AG04449 (cell line): ENCODE data around the gene CD300A.
"Not testable (repeated sequence)": the region's sequence is repeated elsewhere in the genome, so short reads cannot be mapped to it uniquely, and the experiment has no call there.

ENCODE experiments used
- CTCF ChIA-PET: fragments of 350-600 bp; formaldehyde crosslinking; extraction: SDS; loops from one replicate; lab custom pipeline; 2021; ENCODE audit warnings: antibody characterized with exemption; lab: Yijun Ruan, JAX
- POLR2A ChIA-PET: fragments of 400-600, 350-600 bp; formaldehyde crosslinking; extraction: SDS; loops from one replicate; lab custom pipeline; 2020; ENCODE audit warnings: antibody characterized with exemption, inconsistent platforms; lab: Yijun Ruan, JAX
- DNase-seq: peaks from one replicate; pipeline ENCODE4 v3.0.0-alpha.2; 2010; ENCODE audit warnings: low read depth, low spot score
- H3K4me3 ChIP-seq: 2 replicates; pipeline ENCODE4 v1.5.1; 2011; ENCODE audit warnings: low read depth, mild to moderate bottlenecking, control low read depth, low read length
- TF ChIP-seq, protein P1 (sequence below): IDR thresholded peaks from one replicate; pipeline ENCODE4 v1.5.1; 2011; ENCODE audit warnings: mild to moderate bottlenecking, moderate library complexity, low read length, control low read depth, inconsistent platforms; ENCODE audit not compliant: insufficient read depth; ENCODE audit errors: missing control alignments

CD300A gene

DNA sequence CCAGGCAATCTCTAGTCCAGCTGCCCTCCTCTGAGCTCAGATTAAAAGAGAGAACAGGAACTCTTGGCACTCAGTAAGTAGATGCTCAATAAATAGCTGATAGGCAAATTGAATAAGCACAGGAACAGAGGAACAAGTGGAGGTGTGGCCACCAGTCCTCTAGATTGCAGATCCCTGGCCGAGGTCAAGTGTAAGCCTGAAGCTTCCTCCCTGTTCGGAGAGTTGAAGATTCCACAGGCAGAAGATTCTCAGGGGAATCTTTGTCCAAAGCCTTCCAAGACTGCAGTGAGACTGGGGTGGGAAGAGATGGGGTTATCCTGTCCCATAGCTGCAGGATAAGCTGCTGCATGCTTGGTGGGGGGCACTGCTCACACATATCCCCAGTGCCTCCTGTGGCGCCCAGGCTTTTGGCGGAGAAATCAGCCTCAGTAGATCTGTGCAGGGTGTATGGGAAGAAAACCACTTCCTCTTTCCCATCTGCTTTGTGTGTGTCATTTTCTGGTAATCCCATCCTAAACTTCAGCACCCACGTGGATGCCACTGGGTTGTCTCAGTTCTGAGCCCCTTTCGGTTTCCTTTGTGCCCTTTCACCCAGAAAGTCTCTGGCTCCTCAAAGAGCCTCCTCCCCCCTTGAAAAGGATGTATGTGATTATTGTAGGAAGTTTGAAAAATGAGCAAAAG lies 12.1 kb downstream of the CD300A start:
- CTCF ChIA-PET = interaction anchor here (0.6 to 1.2 kb wide), 3 partner anchors 15 to 110 kb away, joined by 3 read pairs; no protein-coding TSS in a partner anchor
- TF ChIP-seq, protein P1, sequence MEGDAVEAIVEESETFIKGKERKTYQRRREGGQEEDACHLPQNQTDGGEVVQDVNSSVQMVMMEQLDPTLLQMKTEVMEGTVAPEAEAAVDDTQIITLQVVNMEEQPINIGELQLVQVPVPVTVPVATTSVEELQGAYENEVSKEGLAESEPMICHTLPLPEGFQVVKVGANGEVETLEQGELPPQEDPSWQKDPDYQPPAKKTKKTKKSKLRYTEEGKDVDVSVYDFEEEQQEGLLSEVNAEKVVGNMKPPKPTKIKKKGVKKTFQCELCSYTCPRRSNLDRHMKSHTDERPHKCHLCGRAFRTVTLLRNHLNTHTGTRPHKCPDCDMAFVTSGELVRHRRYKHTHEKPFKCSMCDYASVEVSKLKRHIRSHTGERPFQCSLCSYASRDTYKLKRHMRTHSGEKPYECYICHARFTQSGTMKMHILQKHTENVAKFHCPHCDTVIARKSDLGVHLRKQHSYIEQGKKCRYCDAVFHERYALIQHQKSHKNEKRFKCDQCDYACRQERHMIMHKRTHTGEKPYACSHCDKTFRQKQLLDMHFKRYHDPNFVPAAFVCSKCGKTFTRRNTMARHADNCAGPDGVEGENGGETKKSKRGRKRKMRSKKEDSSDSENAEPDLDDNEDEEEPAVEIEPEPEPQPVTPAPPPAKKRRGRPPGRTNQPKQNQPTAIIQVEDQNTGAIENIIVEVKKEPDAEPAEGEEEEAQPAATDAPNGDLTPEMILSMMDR = no peak
- POLR2A ChIA-PET = no interaction called here
- no peak overlapping the region for H3K4me3 ChIP-seq
- no peak for DNase-seq

DNA sequence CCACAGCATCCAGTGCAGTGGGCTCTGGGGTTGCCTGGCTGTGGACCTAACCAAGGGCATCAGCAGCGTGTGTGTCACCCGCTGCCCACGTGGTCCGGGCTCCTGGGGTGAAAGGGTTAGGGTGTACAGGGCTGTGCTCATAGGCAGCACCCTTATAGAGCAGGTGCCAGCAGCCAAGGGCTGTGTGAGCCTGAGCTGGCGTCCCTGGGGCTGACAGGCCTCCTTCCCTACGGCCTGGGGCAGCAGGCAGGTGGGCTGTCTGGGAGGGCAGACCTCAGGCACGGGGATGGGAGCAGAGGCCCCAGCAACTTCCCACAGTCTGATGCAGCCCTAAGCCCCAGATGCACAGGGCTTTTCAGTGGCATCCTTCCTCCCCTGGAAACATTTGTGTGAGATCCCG lies 13.9 kb downstream of the CD300A start:
- TF ChIP-seq, protein P1 = no peak
- DNase-seq = no peak
- H3K4me3 ChIP-seq = no peak overlapping the region
- ChIA-PET POLR2A (no interaction called here), CTCF (interaction anchor here (0.6 to 1.3 kb wide), 2 partner anchors 23 to 156 kb away, joined by 3 read pairs; no protein-coding TSS in a partner anchor)

DNA sequence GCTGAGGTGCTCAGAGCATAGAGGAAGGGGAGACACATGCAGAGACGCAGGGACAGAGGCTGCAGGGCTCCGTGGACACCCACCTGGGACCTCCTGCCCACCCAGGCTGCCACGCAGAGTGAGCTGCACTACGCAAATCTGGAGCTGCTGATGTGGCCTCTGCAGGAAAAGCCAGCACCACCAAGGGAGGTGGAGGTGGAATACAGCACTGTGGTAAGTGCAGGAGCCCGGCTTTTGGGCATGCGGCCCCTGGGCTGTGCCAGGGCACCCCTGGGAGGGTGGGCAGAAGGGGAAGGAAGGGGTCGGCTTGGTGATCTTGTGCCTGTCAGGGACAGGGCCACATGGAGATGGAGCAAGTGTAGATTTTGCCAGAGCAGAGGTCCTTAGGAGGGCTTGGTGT lies 15.2 kb downstream of the CD300A start:
- CTCF ChIA-PET = interaction anchor here (1.3 kb wide), 1 partner anchor 24 kb away, joined by 3 read pairs; no protein-coding TSS in a partner anchor
- H3K4me3 ChIP-seq = no peak overlapping the region
- DNase-seq = no peak
- POLR2A ChIA-PET = no interaction called here
- TF ChIP-seq, protein P1 = no peak

DNA sequence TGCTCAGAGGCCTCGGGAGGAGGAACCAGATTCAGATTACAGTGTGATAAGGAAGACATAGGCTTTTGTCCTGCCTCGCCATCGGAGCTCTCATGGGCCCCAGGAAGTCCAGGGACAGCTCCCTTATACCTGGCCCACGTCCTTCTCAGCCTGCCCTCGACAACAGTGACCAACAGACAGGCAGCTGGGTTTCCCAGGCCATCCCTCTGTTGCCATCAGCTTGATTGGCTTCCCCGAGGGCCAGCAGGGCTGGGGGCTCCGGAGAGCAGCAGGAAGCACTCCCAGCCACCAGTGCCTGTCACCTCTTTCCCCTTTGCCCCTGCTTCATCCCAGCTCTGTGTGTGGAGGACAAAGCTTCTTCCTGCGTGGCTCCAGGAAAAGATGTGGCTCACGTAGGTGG lies 17.6 kb downstream of the CD300A start:
- no peak overlapping the region for H3K4me3 ChIP-seq
- TF ChIP-seq, protein P1 = no peak
- CTCF ChIA-PET = interaction anchor here (0.7 kb wide), 1 partner anchor 10 kb away, joined by 3 read pairs; no protein-coding TSS in a partner anchor
- no peak for DNase-seq
- POLR2A ChIA-PET = no interaction called here

DNA sequence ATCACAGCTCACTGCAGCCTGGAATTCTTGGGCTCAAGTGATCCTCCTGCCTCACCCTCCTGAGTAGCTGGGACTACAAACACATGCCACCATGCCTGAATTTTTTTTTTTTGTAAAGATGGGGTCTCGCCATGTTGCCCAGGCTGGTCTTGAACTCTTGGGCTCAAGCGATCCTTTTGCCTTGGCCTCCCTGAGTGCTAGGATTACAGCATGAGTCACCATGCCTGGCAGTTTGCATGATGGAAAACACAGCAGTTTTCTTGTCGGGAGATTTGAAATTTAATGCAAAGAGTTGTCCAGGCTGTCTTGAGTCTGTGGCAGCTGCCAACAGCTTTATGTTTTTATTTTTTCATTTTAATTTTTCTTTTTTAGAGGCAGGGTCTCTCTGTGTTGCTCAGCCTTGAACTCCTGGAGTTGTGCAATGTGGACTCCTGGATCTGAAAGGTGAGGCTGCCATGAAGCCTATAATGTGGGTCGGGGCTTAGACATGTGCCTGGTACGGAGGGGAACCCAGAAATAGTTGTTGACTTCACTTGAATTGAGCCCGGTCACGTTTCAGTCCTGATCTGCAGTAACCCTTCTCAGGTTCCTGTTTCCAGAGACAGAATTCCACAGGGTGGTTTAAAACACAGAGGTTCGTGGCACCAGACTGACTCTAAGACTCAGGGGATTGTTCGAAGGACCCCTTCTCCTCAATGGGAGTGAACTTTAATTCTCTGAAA lies 18.7 kb downstream of the CD300A start:
- DNase-seq = no peak
- H3K4me3 ChIP-seq = no peak overlapping the region
- POLR2A ChIA-PET = no interaction called here
- TF ChIP-seq, protein P1 = no peak
- CTCF ChIA-PET = interaction anchor here (0.9 kb wide), 1 partner anchor 28 kb away, joined by 3 read pairs; no protein-coding TSS in a partner anchor

DNA sequence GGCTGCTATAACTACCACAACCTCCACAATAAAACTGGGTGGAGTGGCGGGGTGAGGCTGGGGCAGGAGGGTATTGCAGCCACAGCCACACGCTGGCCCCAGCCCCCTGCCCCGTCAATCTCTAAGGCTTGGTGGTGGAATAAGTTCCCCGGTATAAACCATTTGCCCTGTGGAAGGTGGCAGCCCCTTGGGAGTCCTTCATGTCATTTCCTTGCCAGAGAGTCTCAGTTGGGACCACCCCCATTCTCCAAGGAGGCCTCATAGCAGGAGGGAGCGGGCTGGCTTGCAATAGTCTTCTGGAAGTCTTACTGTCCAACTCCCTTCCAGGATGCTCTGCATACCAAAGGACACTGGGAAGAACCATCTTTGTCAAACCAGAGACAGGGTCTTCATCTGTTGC lies 19.4 kb downstream of the CD300A start:
- ChIA-PET CTCF (no interaction called here), POLR2A (no interaction called here)
- TF ChIP-seq, protein P1 = no peak
- no peak overlapping the region for H3K4me3 ChIP-seq
- no peak for DNase-seq

DNA sequence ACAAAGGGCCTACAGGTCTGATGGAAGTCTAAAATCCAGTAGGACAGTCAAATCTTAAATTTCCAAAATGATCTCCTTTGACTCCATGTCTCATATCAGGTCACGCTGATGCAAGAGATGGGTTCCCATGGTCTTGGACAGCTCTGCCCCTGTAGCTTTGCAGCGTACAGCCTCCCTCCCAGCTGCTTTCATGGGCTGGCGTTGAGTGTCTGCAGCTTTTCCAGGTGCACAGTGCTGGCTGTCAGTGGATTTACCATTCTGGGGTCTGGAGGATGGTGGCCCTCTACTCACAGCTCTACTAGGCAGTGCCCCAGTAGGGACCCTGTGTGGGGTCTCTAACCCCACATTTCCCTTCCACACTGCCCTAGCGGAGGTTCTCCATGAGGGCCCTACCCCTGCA lies 21.8 kb downstream of the CD300A start:
- DNase-seq, POLR2A ChIA-PET, H3K4me3 ChIP-seq: not testable (repeated sequence)
- CTCF ChIA-PET = interaction anchor here (1.9 kb wide), 1 partner anchor 31 kb away, joined by 5 read pairs; no protein-coding TSS in a partner anchor
